Transverse colon (tissue), 4 donors: ENCODE data around the gene DGAT2. TPM values are rescaled to one million over a fixed set of nuclear protein-coding genes. Genes with fewer than 3 reads are reported as not detected.

Source experiments
- DNase-seq: peaks from one replicate; pipeline ENCODE4 v3.0.0-alpha.2; 2019
- H3K27ac ChIP-seq, 4 donors: fragments of 200-600 bp; sonication (generic); 2 replicates each; pipeline ENCODE4 v1.5.1; 2016 to 2018; ENCODE audit warnings: inconsistent platforms in 4 of 4
- H3K27me3 ChIP-seq: fragments of 200-600 bp; sonication (generic); 2 replicates; pipeline ENCODE4 v1.5.1; 2017; ENCODE audit warnings: inconsistent platforms
- H3K36me3 ChIP-seq, 4 donors: fragments of 200-600 bp; sonication (generic); 2 replicates each; pipeline ENCODE4 v1.5.1; 2017 to 2019; ENCODE audit warnings: inconsistent platforms in 4 of 4
- H3K4me1 ChIP-seq, 4 donors: fragments of 200-600 bp; sonication (generic); 2 replicates each; pipeline ENCODE4 v1.5.1; 2017 to 2020; ENCODE audit warnings: inconsistent platforms in 4 of 4
- H3K4me3 ChIP-seq, 4 donors: fragments of 200-600 bp; sonication (generic); 1 replicate in 1 of 4; 2 replicates in 3 of 4; pipeline versions ENCODE4 v1.5.1 to v1.6.1; 2017 to 2019; ENCODE audit warnings: inconsistent platforms in 4 of 4
- H3K9me3 ChIP-seq, 2 donors: fragments of 200-600 bp; sonication (generic); 2 replicates each; pipeline ENCODE4 v1.5.1; 2017 to 2019; ENCODE audit warnings: inconsistent platforms in 2 of 2
- CTCF ChIP-seq, 5 experiments: fragments of 200-600 bp in 3 of 5; fragments of 450-650 bp in 2 of 5; sonication (generic) in 3 of 5; IDR thresholded peaks; 1 replicate in 2 of 5; 2 replicates in 3 of 5; pipeline ENCODE4 v1.5.1; 2016 to 2017; ENCODE audit warnings: antibody characterized with exemption in 5 of 5, inconsistent platforms in 3 of 5, mild to moderate bottlenecking in 2 of 5, moderate library complexity in 1 of 5
- EP300 ChIP-seq: sonication (generic); formaldehyde crosslinking; IDR thresholded peaks from one replicate; pipeline ENCODE4 v1.6.1; 2017; ENCODE audit warnings: antibody characterized with exemption, low read depth
- POLR2A ChIP-seq: fragments of 450-650 bp; IDR thresholded peaks from one replicate; pipeline ENCODE4 v1.6.1; 2016; ENCODE audit warnings: antibody characterized with exemption, mild to moderate bottlenecking, moderate library complexity
- POLR2AphosphoS5 ChIP-seq, 3 donors: sonication (generic); formaldehyde crosslinking; IDR thresholded peaks; one replicate each; pipeline ENCODE4 v1.6.1; 2016; ENCODE audit warnings: antibody characterized with exemption in 3 of 3
- WGBS, 2 donors: methylation state at CpG; one replicate each; pipeline ENCODE4 v1.1.5; 2018; ENCODE audit warnings: low coverage in 1 of 2; 5-methylcytosine and 5-hydroxymethylcytosine counted together
- in situ Hi-C, 4 donors: fragments of 200-750 bp; cut with MboI; loops; one replicate each; pipeline versions ENCODE4 v1.15.0 to v1.15.1; 2017; ENCODE audit warnings: low sequenced_read_pairs in 3 of 4, low pct_ligation_motif_present in 1 of 4, low pct_unique_long_range_greater_than_20kb in 1 of 4
- intact Hi-C: fragments of 100-400 bp; cut with DNase I; formaldehyde crosslinking; loops from one replicate; pipeline ENCODE4 v1.15.1; 2023; ENCODE audit warnings: low total_unique reads
- total RNA-seq, 4 donors: library from RNA; depleted of rRNA; stranded (reverse); fragments of >200 nt; gene quantifications; one replicate each; pipeline ENCODE4 v1.1.0, GENCODE V29; 2016

The DGAT2 gene
- total RNA-seq, 4 donors from 2014 or later, result 3.3 to 3.7 TPM; not detected in 2

GRCh38 chr11:75763846-75764245, 4.7 kb upstream of the DGAT2 start:
- TF ChIP-seq EP300, result no peak
- TF ChIP-seq POLR2AphosphoS5 (IDR thresholded peaks at IDR 0.05), result no peak
- TF ChIP-seq CTCF (IDR thresholded peaks at IDR 0.05), result no peak
- no peak for TF ChIP-seq POLR2A
- WGBS, 2 donors, result 87% methylated on average over 3 of the region's 3 CpGs; no CpG with 5 or more reads in 1 of the 2 donors
- peaks cover 9 to 13% (median 10%) of the 10 kb centered on the region in 4 donors for H3K4me1 ChIP-seq
- H3K36me3 ChIP-seq, result no peaks in the 10 kb centered on the region
- no peaks in the 10 kb centered on the region for H3K9me3 ChIP-seq
- no peak for DNase-seq
- H3K27ac ChIP-seq, result no peak overlapping the region
- no peak overlapping the region for H3K4me3 ChIP-seq
- intact Hi-C loops, result no loop called here
- peaks cover 8% of the 10 kb centered on the region for H3K27me3 ChIP-seq
- in situ Hi-C loops, result no loop called here

- no peak for DNase-seq
- Histone ChIP-seq H3K27ac (no peak overlapping the region), H3K9me3 (no peaks in the 10 kb centered on the region), H3K4me1 (peaks cover 10 to 17% (median 15%) of the 10 kb centered on the region in 4 donors), H3K27me3 (peaks cover 11% of the 10 kb centered on the region), H3K36me3 (no peaks in the 10 kb centered on the region), H3K4me3 (no peak overlapping the region)
- intact Hi-C loops (no loop called here), in situ Hi-C loops (no loop called here)
- TF ChIP-seq EP300 (no peak), POLR2AphosphoS5 (IDR thresholded peaks at IDR 0.05) (no peak), POLR2A (no peak), CTCF (IDR thresholded peaks at IDR 0.05) (no peak)
- WGBS, 2 donors, result 90 to 94% methylated on average over 2 to 3 of the region's 3 CpGs
Measured at GRCh38 chr11:75765116-75765515, 3.5 kb upstream of the DGAT2 start.

- Histone ChIP-seq H3K4me1 (peaks cover 10 to 17% (median 15%) of the 10 kb centered on the region in 4 donors), H3K4me3 (no peak overlapping the region), H3K36me3 (no peaks in the 10 kb centered on the region), H3K27ac (no peak overlapping the region), H3K27me3 (peaks cover 11% of the 10 kb centered on the region), H3K9me3 (no peaks in the 10 kb centered on the region)
- in situ Hi-C loops (no loop called here), intact Hi-C loops (no loop called here)
- WGBS, 2 donors, result 81 to 86% methylated on average over 1 to 4 of the region's 4 CpGs
- no peak for DNase-seq
- no peak for TF ChIP-seq EP300
- TF ChIP-seq POLR2AphosphoS5 (IDR thresholded peaks at IDR 0.05), result no peak
- TF ChIP-seq POLR2A, result no peak
- no peak for TF ChIP-seq CTCF (IDR thresholded peaks at IDR 0.05)
Measured at GRCh38 chr11:75766443-75767227, 1.9 kb upstream of the DGAT2 start.

DNA sequence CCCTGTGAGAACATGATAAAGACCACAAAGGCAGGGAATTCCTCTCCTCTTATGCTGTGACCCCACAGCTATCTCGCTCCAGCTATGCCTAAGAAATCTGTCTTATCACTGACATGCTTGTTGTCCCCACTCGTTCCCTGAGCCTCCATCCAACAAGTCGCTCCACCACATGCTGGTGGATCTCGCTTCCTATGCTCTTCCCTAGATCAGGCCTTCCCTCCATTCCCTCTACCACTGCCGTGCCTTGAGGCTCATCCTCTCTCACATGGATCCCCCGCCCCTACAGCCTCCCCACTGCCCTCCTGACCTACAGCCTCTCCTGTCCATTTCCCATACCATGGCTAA, 1.4 kb upstream of the DGAT2 start:
- Histone ChIP-seq H3K27ac (no peak overlapping the region), H3K4me3 (no peak overlapping the region), H3K27me3 (peaks cover 11% of the 10 kb centered on the region), H3K9me3 (no peaks in the 10 kb centered on the region), H3K36me3 (no peaks in the 10 kb centered on the region), H3K4me1 (peaks cover 10 to 17% (median 15%) of the 10 kb centered on the region in 4 donors)
- DNase-seq, result no peak
- 93 to 97% methylated on average over 6 of the region's 6 CpGs for WGBS, 2 donors
- intact Hi-C loops (no loop called here), in situ Hi-C loops (no loop called here)
- TF ChIP-seq POLR2AphosphoS5 (IDR thresholded peaks at IDR 0.05) (no peak), POLR2A (no peak), EP300 (no peak), CTCF (IDR thresholded peaks at IDR 0.05) (no peak)
